Activated T-helper 9 cell treated with anti-CD3 and anti-CD28 coated beads, Interleukin-2, amount 50 U/mL, for 16 hours (primary cell): ENCODE measurements around the gene PPP2R3B.
"Not testable (repeated sequence)": the region's sequence is repeated elsewhere in the genome, so short reads cannot be mapped to it uniquely, and the experiment has no call there.

Source experiments
- DNase-seq: peaks from one replicate; pipeline ENCODE4 v3.0.0-alpha.2; 2020; ENCODE audit warnings: low read depth

Gene PPP2R3B

DNA sequence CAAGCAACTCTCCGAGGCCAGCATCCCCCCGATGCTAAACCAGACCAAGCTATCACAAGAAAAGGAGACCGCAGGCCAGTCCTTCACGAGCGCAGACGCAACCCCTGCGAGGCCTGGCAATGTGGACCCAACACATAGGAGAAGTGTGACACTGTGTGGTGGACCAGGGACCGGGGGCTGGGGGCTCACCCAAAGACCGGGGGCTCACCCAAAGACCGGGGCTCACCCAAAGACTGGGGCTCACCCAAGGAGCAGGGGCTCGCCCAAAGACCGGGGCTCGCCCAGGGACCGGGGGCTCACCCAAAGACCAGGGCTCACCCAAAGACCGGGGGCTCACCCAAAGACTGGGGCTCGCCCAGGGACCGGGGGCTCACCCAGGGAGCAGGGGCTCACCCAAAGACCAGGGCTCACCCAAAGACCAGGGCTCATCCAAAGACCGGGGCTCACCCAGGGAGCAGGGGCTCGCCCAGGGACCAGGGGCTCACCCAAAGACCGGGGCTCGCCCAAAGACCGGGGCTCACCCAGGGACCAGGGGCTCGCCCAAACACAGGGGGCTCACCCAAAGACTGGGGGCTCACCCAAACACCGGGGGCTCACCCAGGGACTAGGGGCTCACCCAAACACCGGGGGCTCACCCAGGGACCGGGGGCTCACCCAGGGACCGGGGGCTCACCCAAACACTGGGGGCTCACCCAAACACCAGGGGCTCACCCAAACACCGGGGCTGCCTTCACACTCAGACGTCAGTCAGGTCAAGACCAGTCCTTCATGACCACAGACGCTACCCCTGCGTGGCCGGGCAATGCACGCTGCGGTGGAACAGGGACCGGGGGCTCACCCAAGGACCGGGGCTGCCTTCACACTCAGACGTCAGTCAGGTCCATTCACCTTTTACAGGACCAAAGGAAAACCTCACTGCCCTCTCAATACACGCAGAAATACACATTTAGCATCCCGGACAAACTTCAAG, 32.9 kb downstream of the PPP2R3B start:
- DNase-seq = no peak

DNA sequence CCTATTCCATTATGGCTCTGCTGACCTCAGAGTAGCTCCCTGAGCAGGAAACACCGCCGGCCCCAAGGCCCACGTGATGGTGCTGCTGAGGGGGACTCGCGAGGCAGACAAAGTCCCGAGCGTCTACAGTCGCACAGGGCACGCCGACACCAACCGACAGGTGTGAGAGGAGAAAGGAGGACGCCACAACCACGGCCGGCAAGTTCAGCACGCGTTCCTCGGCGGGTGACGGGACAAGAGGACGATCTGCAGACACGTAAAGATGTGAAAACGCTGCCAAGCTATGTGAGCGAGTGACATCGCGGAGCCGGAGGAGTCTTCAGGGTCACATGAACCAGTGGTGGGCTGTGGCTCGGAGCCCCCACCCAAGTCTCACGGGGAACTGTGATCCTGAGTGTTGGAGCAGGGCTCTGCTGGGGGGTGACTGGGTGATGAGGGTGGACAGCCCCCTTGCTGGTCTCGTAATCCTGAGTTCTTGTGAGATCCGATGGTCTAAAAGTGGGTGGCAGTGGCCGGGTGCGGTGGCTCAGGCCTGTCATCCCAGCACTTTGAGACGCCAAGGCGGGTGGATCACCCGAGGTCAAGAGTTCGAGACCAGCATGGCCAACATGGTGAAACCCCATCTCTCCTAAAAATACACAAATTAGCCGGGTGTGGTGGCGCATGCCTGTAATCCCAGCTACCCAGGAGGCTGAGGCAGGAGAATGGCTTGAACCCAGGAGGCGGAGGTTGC, 34.0 kb downstream of the PPP2R3B start:
- no peak for DNase-seq

DNA sequence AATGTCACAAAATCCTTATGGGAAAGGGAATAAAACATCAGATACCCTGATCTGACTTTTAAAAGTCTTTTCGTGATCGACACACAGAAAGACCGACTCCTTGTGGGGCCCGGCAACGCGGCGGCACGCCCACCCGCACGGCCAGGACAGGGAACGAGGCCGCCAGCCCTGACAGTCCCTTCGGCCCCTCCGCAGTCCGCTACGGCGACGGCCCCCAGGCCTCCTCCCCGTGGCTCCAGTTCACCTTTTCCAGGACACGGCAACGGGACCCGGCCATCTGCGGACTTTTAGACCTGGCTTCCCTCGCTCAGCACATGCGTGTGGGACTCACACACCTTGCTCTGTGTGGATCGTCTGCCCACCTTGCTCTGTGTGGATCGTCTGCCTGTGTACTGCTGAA, 34.5 kb downstream of the PPP2R3B start:
- DNase-seq = no peak

DNA sequence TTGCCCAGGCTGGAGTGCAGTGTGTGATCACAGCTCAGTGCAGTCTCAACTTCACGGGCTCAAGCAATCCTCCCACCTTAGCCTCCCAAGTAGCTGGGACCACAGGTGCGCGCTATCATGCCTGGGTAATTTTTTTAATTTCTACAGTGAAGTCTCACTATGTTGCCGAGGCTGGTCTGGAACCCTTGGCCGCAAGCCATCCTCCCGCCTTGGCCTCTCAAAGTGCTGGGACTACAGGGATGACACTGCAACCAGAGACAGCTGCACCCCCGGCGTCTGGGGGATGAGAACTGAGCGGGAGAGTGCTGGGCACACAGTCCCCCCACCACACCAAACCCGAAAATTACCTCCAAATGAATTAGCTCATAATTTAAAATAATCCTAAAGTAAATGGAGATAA, 35.0 kb downstream of the PPP2R3B start:
- no peak for DNase-seq

DNA sequence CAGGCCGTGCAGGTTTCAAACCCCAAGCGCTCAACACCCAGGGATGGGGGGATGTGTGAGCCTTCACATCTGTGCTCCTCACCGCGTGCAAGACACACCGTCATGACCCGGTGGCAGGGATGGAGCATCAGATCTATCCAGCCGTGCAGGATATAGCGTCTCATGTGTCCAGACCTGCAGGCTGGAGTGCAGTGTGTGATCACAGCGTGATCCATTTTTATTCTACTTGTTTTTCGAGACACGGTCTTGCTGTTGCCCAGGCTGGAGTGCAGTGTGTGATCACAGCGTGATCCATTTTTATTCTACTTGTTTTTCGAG, 35.4 kb downstream of the PPP2R3B start:
- DNase-seq = not testable (repeated sequence)

DNA sequence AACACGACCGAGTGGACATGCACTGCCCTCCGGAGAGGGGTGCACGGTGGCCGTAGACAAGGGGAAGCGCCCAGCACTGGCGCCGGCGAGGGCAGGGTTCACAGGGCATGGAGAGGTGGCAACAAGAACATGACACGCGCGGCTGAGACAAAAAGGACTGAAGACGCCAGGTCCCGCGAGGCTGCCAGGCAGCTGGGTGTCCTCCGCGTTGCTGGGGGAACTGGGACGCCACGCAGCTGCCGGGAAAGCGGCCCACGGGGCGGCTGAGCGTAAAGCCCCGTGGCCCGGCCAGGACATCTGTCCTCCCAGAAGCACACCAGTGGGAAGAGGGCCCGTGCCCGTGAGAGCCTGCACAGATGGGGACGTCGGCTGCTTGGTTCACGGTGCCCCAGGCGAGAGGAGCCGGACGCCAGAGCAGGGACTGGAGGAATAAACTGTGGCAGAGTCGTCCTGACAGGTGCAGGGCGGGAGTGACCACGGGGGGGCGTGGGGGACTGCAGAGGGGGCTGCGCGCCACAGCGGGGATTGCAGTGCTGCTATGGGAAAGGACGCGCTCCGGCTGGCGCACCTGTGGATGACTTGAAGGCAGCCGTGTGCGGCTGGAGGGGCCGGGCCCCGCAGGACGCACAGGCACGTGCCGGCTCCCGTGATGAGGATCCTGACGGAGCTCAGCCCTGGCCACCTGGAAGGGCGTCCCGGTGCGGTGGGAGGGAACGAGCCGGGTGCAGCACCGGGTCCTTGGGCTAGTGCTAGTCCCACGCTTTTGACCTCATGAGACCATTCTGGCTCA, 36.0 kb downstream of the PPP2R3B start:
- DNase-seq = no peak

DNA sequence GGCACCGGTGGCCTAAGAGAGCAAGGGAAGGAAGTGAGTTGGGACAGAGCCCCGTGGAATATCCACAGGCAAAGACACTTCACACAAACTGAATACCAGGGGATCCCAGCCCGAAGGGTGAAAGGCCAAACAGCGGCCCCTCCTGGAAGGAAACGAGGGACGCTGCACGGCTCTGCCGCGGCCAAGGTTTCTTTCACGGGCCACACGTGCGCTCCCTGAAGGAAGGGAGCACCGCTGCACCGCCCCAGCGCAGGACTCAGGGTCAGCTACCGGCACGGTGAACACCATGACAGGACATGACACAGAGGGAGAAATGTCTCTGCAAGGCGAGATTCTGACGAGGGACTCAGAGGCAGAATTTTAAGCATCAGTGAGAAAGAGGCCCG, 36.6 kb downstream of the PPP2R3B start:
- DNase-seq = no peak

DNA sequence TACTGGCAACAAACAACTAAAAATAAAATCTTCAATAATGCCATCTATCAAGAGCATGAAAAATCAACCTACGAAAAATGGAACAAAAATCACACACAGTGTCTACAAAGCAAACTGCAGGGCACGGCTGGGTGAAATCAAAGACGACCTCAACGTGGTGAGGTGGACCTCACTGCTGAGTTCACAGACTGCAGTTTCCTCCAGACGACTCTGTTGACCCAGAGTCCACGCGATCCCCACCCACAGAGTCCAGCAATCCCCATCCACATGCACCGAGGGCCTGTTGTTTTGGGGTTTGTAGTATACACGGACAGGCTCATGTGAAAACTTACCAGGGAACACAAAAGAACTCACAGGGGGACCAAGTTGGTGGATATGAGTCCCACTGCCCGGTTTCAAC, 37.0 kb downstream of the PPP2R3B start:
- DNase-seq = no peak

DNA sequence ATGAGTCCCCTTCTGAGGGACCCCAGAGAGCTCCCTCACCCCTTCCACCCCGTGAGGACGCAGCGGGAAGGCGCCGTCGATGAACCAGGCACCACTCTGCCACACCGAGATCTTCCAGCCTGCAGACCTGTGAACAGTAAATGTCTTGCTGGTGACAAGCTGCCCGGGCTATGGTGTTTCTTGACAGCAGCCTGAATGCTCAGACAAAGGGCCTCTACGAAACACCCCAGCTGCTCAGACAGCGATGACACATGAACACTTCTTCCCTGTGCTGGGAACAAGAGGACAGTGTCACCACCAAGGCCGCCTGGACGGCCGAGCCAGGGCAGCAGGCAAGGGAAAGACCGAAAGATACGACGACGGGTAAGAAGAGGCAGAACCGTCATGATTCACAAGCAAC, 37.5 kb downstream of the PPP2R3B start:
- no peak for DNase-seq

DNA sequence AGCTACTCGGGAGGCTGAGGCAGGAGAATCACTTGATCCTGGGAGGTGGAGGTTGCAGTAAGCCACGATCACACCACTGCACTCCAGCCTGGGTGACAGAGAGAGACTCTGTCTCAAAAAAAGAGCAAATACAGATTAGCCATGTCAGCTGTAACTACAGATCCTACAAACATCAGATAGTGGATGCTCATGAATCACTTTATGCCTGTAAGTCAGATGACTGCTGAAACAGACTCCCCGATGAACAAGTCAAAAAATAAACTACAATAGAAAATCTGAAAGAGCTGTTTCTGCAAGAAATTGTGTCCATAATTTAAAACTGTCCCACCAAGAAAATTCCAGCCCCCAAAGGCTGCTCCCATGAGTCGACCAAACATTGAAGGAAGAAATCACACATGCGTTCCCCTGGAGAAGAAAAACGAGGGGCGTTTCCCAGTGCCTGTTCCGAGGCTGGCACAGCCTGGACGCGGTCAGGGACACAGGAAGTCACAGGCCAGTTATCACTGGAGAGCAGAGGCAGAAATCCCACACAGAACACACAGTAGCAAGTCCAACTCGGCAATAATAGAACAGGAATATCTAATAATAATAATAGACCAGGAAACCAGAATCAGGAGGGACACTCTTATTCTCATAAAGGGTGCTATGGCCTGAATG, 38.1 kb downstream of the PPP2R3B start:
- DNase-seq = no peak

DNA sequence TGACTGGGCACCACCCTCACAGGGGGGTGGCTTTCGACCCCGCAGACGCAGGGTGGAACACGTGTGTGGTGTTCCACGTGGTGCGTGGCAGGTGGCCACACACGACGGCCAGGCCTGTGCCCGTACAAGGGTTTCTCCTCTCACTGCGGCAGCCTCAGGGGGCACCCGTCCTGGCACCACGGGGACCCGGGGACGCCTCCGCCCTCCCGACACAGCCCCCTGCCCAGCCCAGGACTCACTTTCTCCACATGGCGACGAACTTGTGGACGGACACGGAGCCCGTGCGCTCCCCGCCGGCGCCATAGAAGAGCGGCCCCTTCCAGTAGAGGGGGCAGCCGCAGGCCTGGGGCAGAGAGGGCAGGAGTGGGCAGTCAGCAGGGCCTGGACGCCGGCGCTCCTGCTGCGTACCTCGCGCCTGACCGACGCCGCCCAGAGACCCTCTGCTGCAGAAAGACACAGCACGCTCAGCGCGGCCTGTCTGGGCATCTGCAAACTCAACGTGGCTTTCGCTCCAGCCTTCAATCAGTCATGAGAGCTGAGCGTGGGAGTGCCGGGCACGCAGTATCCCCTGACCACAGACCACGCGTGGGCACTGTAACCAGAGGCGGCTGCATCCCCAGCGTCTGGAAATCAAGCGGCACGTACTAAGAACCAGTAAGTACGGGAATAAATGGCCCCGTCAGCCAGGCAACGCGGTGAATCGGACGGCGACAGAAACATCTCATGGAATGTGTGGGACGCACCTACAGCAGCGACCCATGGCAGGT, 39.2 kb downstream of the PPP2R3B start:
- no peak for DNase-seq

DNA sequence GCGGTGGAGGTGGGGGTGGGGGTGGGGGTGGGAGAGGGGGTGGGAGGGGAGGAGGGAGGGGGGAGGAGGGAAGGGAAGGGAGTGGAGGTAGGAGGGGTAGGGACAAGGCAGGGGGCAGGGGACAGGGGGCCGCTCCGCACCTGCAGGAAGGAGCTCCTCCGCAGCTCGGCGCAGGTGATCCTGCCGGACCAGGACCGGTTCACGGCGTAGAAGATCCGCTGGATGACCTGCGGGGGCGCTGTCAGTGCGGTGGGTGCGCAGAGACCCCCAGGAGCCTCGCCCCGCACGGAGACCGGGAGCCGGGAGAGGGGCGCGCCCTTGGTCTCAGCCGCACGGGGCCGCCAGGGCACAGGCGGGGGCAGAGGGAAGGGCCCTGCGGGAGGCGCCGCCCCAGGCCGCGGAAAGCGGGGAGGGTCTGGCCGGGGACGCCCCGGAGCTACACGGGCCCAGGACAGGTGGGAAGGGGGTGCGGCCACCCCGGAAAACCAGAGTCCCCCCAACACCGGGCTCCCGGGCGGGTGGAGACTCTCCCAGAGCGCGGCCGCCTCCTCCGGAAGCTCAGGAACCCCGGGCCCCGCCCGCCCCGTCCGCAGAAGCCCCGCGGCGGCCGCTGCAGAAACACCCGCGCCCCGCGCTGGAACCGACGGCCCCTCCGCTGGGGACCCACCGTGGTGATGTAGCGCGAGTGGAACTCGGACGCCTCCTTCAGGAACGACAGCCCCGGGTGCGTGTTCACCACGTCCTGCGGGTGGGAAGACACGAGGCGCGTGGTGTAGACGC, 40.5 kb downstream of the PPP2R3B start:
- no peak for DNase-seq

DNA sequence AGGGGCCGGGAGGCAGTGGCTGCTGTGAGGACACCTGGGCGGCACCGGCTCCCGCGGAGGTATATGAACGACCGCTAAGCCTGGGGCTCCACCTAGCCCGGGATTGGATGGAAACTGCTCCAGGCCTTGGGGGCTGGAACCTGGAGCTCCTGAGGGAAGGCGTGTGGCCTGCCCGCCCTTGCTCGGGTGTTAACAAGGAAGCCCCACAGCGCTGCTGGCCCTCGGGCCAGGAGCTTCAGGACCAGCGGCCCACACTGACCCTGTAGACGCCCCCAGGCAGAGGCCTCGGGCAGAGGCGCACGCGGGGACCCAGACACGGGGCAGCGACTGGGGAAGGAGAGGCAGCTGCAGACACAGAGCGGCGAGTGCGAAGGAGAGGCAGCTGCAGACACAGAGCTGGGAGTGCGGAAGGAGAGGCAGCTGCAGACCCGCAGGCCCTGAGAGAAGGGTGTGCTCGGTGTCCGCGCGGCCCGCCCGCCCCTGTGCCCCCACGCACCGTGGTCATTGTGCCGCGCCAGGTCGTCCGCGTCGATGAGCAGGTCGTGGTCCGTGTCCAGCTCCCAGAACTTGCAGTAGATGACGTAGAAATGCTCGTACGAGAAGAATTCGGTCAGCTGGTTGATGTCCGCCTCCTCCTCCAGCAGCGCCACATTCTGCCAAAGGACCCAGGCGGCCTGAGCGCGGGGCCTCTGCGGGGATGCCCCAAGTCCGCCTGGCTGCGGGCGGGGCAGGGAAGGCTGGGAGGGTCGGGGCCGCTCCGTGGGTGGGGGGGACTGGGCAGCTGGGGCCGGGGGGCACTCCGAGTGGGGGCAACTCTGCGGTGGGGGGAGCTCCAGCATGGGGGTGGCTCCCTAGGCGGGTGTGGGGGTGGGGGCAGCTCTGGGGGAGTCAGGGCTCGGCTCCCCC, 41.4 kb downstream of the PPP2R3B start:
- no peak for DNase-seq

DNA sequence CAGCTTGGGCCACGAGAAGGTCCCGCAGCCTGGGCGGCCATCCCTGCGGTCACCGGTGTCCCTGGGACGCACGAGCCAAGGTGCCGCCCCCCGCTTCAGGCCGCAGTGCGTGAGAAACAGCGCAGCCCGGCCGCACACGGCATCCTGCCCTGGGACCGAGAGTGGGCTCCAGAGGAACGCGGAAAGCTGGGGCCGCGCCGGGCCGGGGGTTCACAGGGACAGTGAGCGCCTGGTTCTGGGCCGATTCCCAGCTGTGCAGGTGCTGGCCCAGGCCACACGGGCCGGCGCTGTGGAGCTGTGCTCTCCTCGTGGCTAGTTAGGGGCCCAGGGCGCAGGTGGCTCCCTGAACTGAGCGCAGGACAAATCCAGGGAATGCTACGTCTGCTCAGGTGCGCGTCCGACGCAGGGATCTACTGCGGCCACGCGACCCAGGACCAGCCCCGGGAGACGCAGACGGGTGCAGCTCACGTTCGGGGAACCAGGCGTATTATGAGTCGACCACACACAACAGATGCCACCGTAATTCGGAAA, 42.3 kb downstream of the PPP2R3B start:
- DNase-seq = no peak

DNA sequence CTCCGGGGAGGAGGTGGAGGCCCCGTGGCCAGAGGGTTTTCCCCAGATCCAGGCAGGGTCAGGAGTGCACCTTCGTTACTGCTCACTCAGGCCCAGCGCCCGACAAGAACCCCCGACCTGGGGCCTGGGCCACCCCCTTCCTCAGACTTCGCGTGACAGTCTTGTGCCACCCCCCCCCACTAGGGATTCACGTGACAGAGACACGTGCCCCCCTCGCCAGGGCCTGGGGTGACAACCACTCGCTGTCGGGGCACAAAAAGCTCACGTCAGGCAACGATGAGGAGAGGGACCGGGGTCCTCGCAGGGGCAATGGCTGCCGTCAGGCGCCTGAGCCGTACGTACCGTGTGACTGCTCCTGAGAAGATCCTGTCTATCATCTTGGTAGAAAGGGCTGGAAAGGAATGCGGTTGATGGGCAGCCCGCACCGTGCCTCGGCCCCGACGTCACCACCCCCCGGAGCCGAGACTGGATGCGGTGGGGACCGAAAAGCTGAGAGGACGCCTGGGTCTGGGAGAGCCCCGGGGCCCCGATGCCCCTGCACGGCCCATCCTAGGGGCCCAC, 45.1 kb downstream of the PPP2R3B start:
- DNase-seq = no peak

DNA sequence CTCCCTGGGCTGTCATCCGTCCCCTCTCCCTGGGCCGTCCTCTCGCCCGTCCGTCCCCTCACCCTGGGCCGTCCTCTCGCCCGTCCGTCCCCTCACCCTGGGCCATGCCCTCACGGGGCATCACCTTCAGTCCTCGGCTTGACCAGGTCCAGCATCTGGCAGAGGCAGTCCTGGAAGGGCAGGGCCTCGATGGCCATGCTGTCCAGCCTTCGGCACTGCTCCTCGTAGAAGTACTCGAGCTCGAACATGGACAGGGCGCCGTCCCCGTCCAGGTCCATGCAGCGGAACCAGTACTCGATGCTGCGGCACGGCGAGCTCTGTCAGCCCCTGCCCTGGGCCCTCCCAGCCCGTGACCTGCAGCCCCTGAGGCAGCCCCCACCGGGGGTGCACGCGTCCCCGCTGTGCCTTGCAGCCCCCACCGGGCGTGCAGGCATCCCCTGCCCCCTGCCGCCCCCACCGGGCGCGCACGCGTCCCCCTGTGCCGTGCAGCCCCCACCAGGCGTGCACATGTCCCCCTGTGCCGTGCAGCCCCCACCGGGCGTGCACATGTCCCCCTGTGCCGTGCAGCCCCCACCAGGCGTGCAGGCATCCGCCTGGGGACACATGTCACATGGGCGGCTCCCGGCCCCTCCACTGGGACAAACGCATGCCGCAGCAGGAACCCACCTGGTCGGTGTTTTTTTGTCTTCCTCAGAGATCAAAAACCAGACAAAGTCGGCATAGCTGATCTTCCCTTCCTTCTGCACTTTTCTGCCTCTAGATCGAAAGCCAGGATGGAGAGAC, 45.9 kb downstream of the PPP2R3B start:
- DNase-seq = no peak

DNA sequence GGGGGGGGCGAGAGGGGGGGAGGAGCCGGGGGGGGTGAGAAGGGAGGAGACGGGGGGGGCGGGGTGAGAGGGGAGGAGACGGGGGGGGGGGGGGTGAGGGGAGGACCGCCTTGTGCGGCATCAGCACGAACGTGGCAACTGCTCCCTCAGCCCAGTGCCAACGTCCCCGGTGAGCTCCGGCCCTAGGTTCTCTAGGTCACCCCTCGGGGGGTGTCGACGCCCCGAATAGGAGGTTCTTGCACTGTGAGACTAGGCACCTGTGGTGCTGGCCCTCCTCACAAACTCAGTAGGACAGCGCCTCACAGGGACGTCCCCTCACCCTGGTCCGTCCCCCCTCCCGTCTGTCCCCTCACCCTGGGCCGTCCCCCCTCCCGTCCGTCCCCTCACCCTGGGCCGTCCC, 46.6 kb downstream of the PPP2R3B start:
- no peak for DNase-seq

DNA sequence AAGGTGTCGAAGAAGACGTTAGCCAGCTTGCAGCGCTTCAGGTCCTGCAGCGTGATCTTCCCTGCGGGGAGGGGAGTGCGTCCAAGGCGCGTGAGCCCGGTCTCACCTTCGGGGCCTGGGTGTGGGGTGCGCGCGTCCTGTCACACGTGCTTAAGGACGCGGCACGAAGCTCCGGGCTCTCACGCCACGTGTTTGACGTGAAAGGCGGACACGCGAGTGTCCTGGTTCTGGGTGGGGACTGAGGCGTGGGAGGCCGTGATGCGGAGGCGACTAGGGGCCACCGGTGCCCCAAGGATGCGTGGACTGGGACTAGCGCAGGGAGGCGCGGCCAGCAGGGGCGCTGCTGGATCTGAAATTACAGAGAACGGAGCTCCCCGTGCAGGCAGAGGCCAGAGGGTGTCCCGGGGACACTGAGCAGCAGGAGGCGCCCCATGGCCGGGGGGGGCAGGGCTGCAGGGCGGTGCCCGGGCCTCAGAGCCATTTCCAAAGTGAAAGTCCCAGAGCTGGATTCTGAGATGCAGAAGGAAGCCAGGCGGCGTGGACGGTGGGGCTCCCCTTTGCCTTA, 47.8 kb downstream of the PPP2R3B start:
- DNase-seq = no peak
